ENCODE results near the gene SEMA3D. TPM values are rescaled to one million over a fixed set of nuclear protein-coding genes. Genes with fewer than 3 reads are reported as not detected.

SEMA3D gene
- total RNA-seq, 1 donor from 2014 or later, result 26.3 TPM

DNA sequence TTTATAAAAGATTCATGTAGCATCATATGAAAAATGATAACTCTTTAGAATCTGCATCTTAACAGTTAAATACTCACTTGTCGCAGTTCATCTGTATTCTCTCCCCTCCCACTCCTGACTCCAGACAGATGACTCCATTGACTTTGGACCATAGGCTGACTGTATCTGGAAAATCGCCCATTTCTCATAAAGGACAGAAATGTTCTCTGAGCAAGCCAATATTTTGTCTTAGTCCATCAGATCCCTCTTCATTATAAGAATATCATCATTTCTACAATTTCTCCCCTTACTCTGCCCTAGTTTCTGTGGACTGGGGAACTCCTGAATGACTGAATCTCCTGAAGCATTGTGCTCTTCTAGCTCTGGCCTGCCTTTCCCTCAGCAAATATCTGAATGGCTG is 125.4 kb downstream of the SEMA3D start:
- Mint-ChIP-seq H3K4me3 (no peak overlapping the region), H3K9me3 (no peaks in the 10 kb centered on the region), H3K27me3 (ENCODE audit: low read depth) (no peaks in the 10 kb centered on the region), H3K4me1 (peaks cover 17% of the 10 kb centered on the region), H3K27ac (ENCODE audit: unreplicated experiment) (no peak overlapping the region), H3K36me3 (ENCODE audit: low read depth) (peaks cover 16% of the 10 kb centered on the region)
- DNase-seq (ENCODE audit: low read depth, low spot score), result no peak
- TF ChIP-seq, protein P1, sequence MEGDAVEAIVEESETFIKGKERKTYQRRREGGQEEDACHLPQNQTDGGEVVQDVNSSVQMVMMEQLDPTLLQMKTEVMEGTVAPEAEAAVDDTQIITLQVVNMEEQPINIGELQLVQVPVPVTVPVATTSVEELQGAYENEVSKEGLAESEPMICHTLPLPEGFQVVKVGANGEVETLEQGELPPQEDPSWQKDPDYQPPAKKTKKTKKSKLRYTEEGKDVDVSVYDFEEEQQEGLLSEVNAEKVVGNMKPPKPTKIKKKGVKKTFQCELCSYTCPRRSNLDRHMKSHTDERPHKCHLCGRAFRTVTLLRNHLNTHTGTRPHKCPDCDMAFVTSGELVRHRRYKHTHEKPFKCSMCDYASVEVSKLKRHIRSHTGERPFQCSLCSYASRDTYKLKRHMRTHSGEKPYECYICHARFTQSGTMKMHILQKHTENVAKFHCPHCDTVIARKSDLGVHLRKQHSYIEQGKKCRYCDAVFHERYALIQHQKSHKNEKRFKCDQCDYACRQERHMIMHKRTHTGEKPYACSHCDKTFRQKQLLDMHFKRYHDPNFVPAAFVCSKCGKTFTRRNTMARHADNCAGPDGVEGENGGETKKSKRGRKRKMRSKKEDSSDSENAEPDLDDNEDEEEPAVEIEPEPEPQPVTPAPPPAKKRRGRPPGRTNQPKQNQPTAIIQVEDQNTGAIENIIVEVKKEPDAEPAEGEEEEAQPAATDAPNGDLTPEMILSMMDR (conservative IDR thresholded peaks at IDR 0.05), result no peak

DNA sequence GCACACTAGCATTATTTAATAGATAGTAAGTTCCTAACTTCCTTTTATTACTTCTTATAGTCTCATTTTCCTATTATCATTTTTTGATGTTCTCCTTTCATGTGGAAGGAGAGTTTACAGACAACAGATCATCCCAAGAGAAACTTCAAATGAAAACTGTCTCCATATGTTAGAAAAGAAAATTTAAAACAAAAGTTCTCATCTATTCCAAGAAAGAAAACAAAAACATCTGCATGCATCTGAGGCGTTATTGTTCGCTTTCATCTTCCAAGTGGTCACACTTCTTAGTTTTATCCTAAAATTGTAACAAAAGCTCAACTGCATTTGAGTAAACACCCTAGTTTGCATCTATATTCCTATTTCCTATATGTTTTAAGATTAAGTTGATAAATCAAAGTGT is 126.2 kb downstream of the SEMA3D start:
- no peaks in the 10 kb centered on the region for H3K9me3 Mint-ChIP-seq
- TF ChIP-seq, protein P1 (conservative IDR thresholded peaks at IDR 0.05), result no peak
- DNase-seq (ENCODE audit: low read depth, low spot score), result no peak
- H3K4me3 Mint-ChIP-seq, result no peak overlapping the region
- peaks cover 16% of the 10 kb centered on the region for H3K36me3 Mint-ChIP-seq (ENCODE audit: low read depth)
- H3K27me3 Mint-ChIP-seq (ENCODE audit: low read depth), result no peaks in the 10 kb centered on the region
- peaks cover 10% of the 10 kb centered on the region for H3K4me1 Mint-ChIP-seq
- H3K27ac Mint-ChIP-seq (ENCODE audit: unreplicated experiment), result no peak overlapping the region

DNA sequence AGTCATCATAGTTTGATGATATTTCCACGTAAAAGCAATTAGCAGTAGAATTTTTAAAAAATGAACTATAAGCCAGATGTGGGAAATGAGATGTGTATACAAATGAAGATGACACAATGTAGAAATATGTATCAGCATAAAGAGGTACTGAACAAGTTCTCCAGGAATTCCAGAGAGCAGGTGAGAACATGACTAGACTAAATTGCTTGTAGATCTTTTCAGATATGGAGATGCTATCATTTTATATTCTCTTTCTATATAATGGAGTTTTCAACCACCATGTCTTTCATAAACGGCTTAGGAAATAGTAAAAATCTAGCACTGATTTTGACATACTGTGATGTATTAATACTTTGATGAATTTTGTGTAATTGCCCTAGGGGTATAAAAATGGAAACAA is 130.9 kb downstream of the SEMA3D start:
- DNase-seq (ENCODE audit: low read depth, low spot score), result no peak
- TF ChIP-seq, protein P1 (conservative IDR thresholded peaks at IDR 0.05), result no peak

DNA sequence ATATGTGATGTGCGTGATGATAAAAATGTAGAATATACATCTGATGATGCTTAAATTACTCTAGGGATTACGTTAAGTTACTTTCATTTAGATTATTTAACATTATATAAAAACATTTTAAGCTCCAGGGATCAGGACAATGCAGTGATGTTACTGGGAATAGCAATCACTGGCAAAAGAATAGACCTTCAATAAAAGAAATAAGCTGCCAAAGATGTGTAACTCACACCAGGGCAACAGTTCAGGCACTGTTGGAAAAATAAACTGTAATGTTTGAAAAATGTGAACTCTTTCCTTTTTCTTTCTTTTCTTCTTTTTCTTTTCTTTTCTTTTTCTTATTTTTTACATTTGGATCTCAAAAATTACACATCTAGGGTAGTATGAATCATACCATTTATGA is 131.7 kb downstream of the SEMA3D start:
- Mint-ChIP-seq H3K9me3 (peaks cover 4% of the 10 kb centered on the region), H3K4me3 (no peak overlapping the region), H3K27ac (ENCODE audit: unreplicated experiment) (no peak overlapping the region), H3K36me3 (ENCODE audit: low read depth) (peaks cover 8% of the 10 kb centered on the region), H3K4me1 (peaks cover 42% of the 10 kb centered on the region), H3K27me3 (ENCODE audit: low read depth) (no peaks in the 10 kb centered on the region)
- no peak for DNase-seq (ENCODE audit: low read depth, low spot score)
- TF ChIP-seq, protein P1 (conservative IDR thresholded peaks at IDR 0.05), result no peak

More for the DNA sequence above, 130.9 kb downstream of the SEMA3D start:
- H3K9me3 Mint-ChIP-seq, result peaks cover 4% of the 10 kb centered on the region
- H3K4me3 Mint-ChIP-seq, result no peak overlapping the region
- H3K4me1 Mint-ChIP-seq, result peaks cover 37% of the 10 kb centered on the region
- H3K27ac Mint-ChIP-seq (ENCODE audit: unreplicated experiment), result no peak overlapping the region
- peaks cover 11% of the 10 kb centered on the region for H3K36me3 Mint-ChIP-seq (ENCODE audit: low read depth)
- no peaks in the 10 kb centered on the region for H3K27me3 Mint-ChIP-seq (ENCODE audit: low read depth)

DNA sequence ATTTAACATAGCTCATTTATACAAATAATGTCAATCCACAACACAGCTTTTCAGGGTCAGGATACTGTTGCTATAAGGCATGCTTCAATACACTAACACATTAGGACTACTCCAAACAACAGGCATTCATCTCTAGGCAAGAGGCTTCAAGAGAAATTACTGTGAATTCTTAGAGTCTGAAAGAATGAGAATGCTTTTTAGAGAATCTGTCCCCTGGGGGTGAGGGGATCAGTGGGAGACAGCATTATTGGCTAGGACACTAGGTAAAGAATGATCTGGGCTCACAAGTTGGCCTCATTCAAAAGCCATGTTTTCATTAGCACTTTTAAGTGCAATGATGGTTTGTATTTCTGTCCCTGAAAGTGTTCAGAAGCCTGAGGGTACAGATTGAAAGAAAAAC is 132.6 kb downstream of the SEMA3D start:
- H3K27me3 Mint-ChIP-seq (ENCODE audit: low read depth), result no peaks in the 10 kb centered on the region
- DNase-seq (ENCODE audit: low read depth, low spot score), result no peak
- TF ChIP-seq, protein P1 (conservative IDR thresholded peaks at IDR 0.05), result no peak
- peaks cover 8% of the 10 kb centered on the region for H3K36me3 Mint-ChIP-seq (ENCODE audit: low read depth)
- peaks cover 4% of the 10 kb centered on the region for H3K9me3 Mint-ChIP-seq
- H3K27ac Mint-ChIP-seq (ENCODE audit: unreplicated experiment), result peak overlapping the region; percentile 1
- peaks cover 51% of the 10 kb centered on the region for H3K4me1 Mint-ChIP-seq
- peak overlapping the region; percentile 1 for H3K4me3 Mint-ChIP-seq

DNA sequence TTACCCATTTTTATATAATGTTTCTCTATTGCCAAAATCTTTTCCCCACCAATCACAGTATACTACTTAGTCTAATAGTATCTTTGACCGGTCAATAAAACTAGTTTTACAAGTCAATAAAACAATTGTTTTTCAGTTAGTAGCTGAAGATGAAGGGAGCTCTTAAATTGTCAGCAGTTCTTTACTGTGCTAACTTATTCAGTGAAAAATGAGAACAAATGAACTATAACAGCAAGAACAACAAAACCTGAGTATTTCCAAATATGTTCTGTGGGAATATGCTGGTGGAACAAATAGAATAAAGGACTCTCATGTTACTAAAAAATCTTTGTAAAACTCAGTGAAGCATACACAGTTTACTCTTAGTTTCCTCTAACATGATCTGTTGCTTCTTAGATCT is 134.0 kb downstream of the SEMA3D start:
- H3K27ac Mint-ChIP-seq (ENCODE audit: unreplicated experiment), result peak overlapping the region; percentile 7
- DNase-seq (ENCODE audit: low read depth, low spot score), result no peak
- no peak overlapping the region for H3K4me3 Mint-ChIP-seq
- TF ChIP-seq, protein P1 (conservative IDR thresholded peaks at IDR 0.05), result no peak
- H3K27me3 Mint-ChIP-seq (ENCODE audit: low read depth), result no peaks in the 10 kb centered on the region
- peaks cover 8% of the 10 kb centered on the region for H3K36me3 Mint-ChIP-seq (ENCODE audit: low read depth)
- H3K9me3 Mint-ChIP-seq, result peaks cover 4% of the 10 kb centered on the region
- H3K4me1 Mint-ChIP-seq, result peaks cover 52% of the 10 kb centered on the region
